SK-N-SH treated with all-trans-retinoic acid at 6 μM for 48 hours (cell line): ENCODE results near the gene COL15A1.

Experiments
- ARNTL ChIP-seq: fragments of 450-650 bp; formaldehyde crosslinking; IDR thresholded peaks from 2 replicates; pipeline ENCODE4 v1.5.0; 2020; ENCODE audit warnings: low read depth, mild to moderate bottlenecking, moderate library complexity, borderline replicate concordance
- CREB5 ChIP-seq: fragments of 250-450 bp; sonication (Bioruptor Pico); IDR thresholded peaks from 2 replicates; pipeline ENCODE4 v1.5.1; 2020; ENCODE audit warnings: low read depth, mild to moderate bottlenecking, moderate library complexity
- CSDC2 ChIP-seq: fragments of 250-450 bp; sonication (Bioruptor Pico); IDR thresholded peaks from 2 replicates; pipeline ENCODE4 v1.5.0; 2020; ENCODE audit warnings: mild to moderate bottlenecking, moderate library complexity
- GLIS3 ChIP-seq: fragments of 250-450 bp; sonication (Bioruptor Pico); IDR thresholded peaks from 2 replicates; pipeline ENCODE4 v1.5.0; 2020; ENCODE audit warnings: mild to moderate bottlenecking, moderate library complexity
- PATZ1 ChIP-seq: fragments of 250-450 bp; sonication (Bioruptor Pico); IDR thresholded peaks from 2 replicates; pipeline ENCODE4 v1.8.0; 2020; ENCODE audit warnings: mild to moderate bottlenecking, moderate library complexity, borderline replicate concordance
- PPARA ChIP-seq: fragments of 250-450 bp; sonication (Bioruptor Pico); IDR thresholded peaks from 2 replicates; pipeline ENCODE4 v1.5.0; 2020; ENCODE audit warnings: mild to moderate bottlenecking, borderline replicate concordance
- RARB ChIP-seq: fragments of 250-450 bp; sonication (Bioruptor Pico); IDR thresholded peaks from 2 replicates; pipeline ENCODE4 v1.8.0; 2021; ENCODE audit warnings: mild to moderate bottlenecking, moderate library complexity
- TOX ChIP-seq: fragments of 250-450 bp; sonication (Bioruptor Pico); IDR thresholded peaks from 2 replicates; pipeline ENCODE4 v1.8.0; 2021; ENCODE audit warnings: mild to moderate bottlenecking, moderate library complexity, borderline replicate concordance
- ZFP3 ChIP-seq: fragments of 250-450 bp; sonication (Bioruptor Pico); IDR thresholded peaks from 2 replicates; pipeline ENCODE4 v1.5.0; 2020; ENCODE audit warnings: mild to moderate bottlenecking, moderate library complexity
- ZFP30 ChIP-seq: fragments of 450-650 bp; formaldehyde crosslinking; IDR thresholded peaks from 2 replicates; pipeline ENCODE4 v1.5.0; 2022; ENCODE audit warnings: mild to moderate bottlenecking, moderate library complexity
- ZNF565 ChIP-seq: fragments of 450-650 bp; formaldehyde crosslinking; conservative IDR thresholded peaks from 2 replicates; pipeline ENCODE4 v1.5.0; 2020; ENCODE audit warnings: low read depth, mild to moderate bottlenecking, moderate library complexity
- ZNF70 ChIP-seq: fragments of 450-650 bp; formaldehyde crosslinking; IDR thresholded peaks from 2 replicates; pipeline ENCODE4 v1.5.0; 2020; ENCODE audit warnings: mild to moderate bottlenecking, moderate library complexity
- ZNF8 ChIP-seq: fragments of 450-650 bp; formaldehyde crosslinking; IDR thresholded peaks from 2 replicates; pipeline ENCODE4 v1.5.0; 2020; ENCODE audit warnings: mild to moderate bottlenecking, moderate library complexity

- TF ChIP-seq ZFP30 (CRISPR knock-in tag) (no peak), ZNF8 (no peak), CSDC2 (no peak), GLIS3 (CRISPR knock-in tag) (no peak), ZNF70 (CRISPR knock-in tag) (0 out of 2 replicates have a peak, but pooled peaks have one; percentile 24), RARB (CRISPR knock-in tag) (no peak), PATZ1 (CRISPR knock-in tag) (no peak), ZFP3 (CRISPR knock-in tag) (no peak), ZNF565 (CRISPR knock-in tag) (no peak), TOX (CRISPR knock-in tag) (no peak), ARNTL (CRISPR knock-in tag) (no peak), CREB5 (CRISPR knock-in tag) (no peak), PPARA (CRISPR knock-in tag) (no peak)
Observed at GRCh38 chr9:98998441-98999151, 54.9 kb downstream of the COL15A1 start.
